K562 (cell line): ENCODE results near the gene SCGB2B2. TPM values are rescaled to one million over a fixed set of nuclear protein-coding genes. Genes with fewer than 3 reads are reported as not detected.

ENCODE experiments used
- CREB1 ChIP-seq, 2 experiments: sonication (generic) in 1 of 2; formaldehyde crosslinking in 1 of 2; IDR thresholded peaks; 2 replicates each; pipeline versions ENCODE4 v1.6.1 to v1.8.0; 2012 to 2022; ENCODE audit warnings: inconsistent platforms in 1 of 2, mild to moderate bottlenecking in 1 of 2, missing genetic modification reagents in 1 of 2, moderate library complexity in 1 of 2
- REST ChIP-seq, 2 experiments: fragments of 450-650 bp; formaldehyde crosslinking in 1 of 2; IDR thresholded peaks; 2 replicates each; pipeline versions ENCODE4 v1.4.0 to v1.6.1; 2014 to 2020; ENCODE audit warnings: mild to moderate bottlenecking in 2 of 2, borderline replicate concordance in 1 of 2, low read depth in 1 of 2
- SRSF9 ChIP-seq: fragments of 200-400 bp; formaldehyde crosslinking; IDR thresholded peaks from 2 replicates; pipeline ENCODE4 v1.6.1; 2017; ENCODE audit warnings: low read depth, low read length, borderline replicate concordance
- ZNF146 ChIP-seq: IDR thresholded peaks from one replicate; pipeline ENCODE4 v1.6.1; 2018; ENCODE audit warnings: missing compliant biosample characterization; ENCODE audit not compliant: unreplicated experiment
- polyA plus RNA-seq, 8 experiments: library from polyadenylated mRNA; depleted of rRNA in 4 of 8; stranded (reverse) in 5 of 8; unstranded in 3 of 8; fragments of >200 nt; fragmentation: Nextera tagmentation in 2 of 8; fragmentation: Illumina TruSeq in 1 of 8; extraction: Ambion mirVana in 2 of 8; extraction: Trizol in 1 of 8; gene quantifications; 2 replicates each; pipeline versions ENCODE4 v1.2.1 to v1.2.3, GENCODE V29; 2011 to 2014; ENCODE audit warnings: inconsistent platforms in 1 of 8, missing spikeins in 1 of 8
- total RNA-seq, 7 experiments: library from RNA; depleted of rRNA in 6 of 7; stranded (reverse); fragments of >200 nt in 6 of 7; fragmentation: Illumina TruSeq in 2 of 7; extraction: Trizol in 2 of 7; gene quantifications; 2 replicates each; pipeline versions ENCODE4 v1.2.1 to v1.2.3, GENCODE V29; 2011 to 2021; ENCODE audit warnings: low replicate concordance in 1 of 7

The SCGB2B2 gene
- total and polyA plus RNA-seq, 9 of the 15 experiments (the other 6 are each of a cell fraction or from before 2014, with no cell fraction given), result not detected

- no peak for TF ChIP-seq ZNF146 (CRISPR knock-in tag)
- TF ChIP-seq REST (IDR thresholded peaks at IDR 0.05; ENCODE audit: borderline replicate concordance), result no peak
- TF ChIP-seq REST (CRISPR knock-in tag; IDR thresholded peaks at IDR 0.05; ENCODE audit: low read depth), result no peak
- TF ChIP-seq SRSF9, result no peak
- no peak for TF ChIP-seq CREB1 (IDR thresholded peaks at IDR 0.05)
- no peak for TF ChIP-seq CREB1 (CRISPR knock-in tag; IDR thresholded peaks at IDR 0.05)
These were observed 31.9 kb downstream of the SCGB2B2 start (continued) for GRCh38 chr19:34644991-34645461.
